K562 (cell line): ENCODE results near the gene SEC61A2. TPM values are rescaled to one million over a fixed set of nuclear protein-coding genes. Genes with fewer than 3 reads are reported as not detected.

ENCODE experiments used
- ATAC-seq: fragments of 200-7000 bp; cut with Tn5 transposase; 3 replicates; pipeline ENCODE4 v1.9.1; 2020; ENCODE audit warnings: moderate library complexity
- BruUV-seq: library from RNA; stranded (reverse); fragments of 400-500 nt; replicated peaks from 2 replicates; lab custom pipeline; 2021; lab: Mats Ljungman, UMichigan
- CTCF ChIA-PET: fragments of 300-600 bp; formaldehyde crosslinking; extraction: SDS; loops from one replicate; lab custom pipeline; 2021; ENCODE audit warnings: low intra/inter-chr PET ratio; lab: Yijun Ruan, JAX
- POLR2A ChIA-PET: fragments of 300-600, 350-650 bp; sonication (Branson Sonifier 250); formaldehyde crosslinking; extraction: SDS; loops from one replicate; lab custom pipeline; 2021; ENCODE audit warnings: antibody characterized with exemption, inconsistent platforms; lab: Yijun Ruan, JAX
- DNase-seq, 4 experiments: peaks; one replicate each; pipeline versions ENCODE4 v3.0.0 to v3.0.0-alpha.2; 2011 to 2018; ENCODE audit warnings: low spot score in 3 of 4, mixed read lengths in 3 of 4; ENCODE audit errors: extremely low read depth in 1 of 4
- FAIRE-seq: peaks from 2 replicates; lab custom pipeline; 2011; peaks lifted over from hg19 to GRCh38; lab: Jason Lieb, UNC
- H2AFZ ChIP-seq: 2 replicates; pipeline ENCODE4 v1.6.0; 2011; ENCODE audit warnings: low read depth, low read length, control low read depth, inconsistent platforms
- H3K27ac ChIP-seq: fragments of 200-600 bp; 3 replicates; pipeline ENCODE4 v1.8.0; 2011; ENCODE audit warnings: low read depth, mild to moderate bottlenecking, control low read depth, inconsistent platforms, low read length, moderate library complexity, mixed read lengths; ENCODE audit errors: extremely low read depth
- H3K27me3 ChIP-seq, 2 experiments: fragments of 300-600 bp in 1 of 2; 2 replicates in 1 of 2; 3 replicates in 1 of 2; pipeline versions ENCODE4 v1.6.0 to v1.8.0; 2011; ENCODE audit warnings: inconsistent platforms in 2 of 2, low read length in 2 of 2, mild to moderate bottlenecking in 1 of 2, mixed read lengths in 1 of 2, moderate library complexity in 1 of 2; ENCODE audit not compliant: control insufficient read depth in 2 of 2, insufficient read depth in 2 of 2
- H3K36me3 ChIP-seq: fragments of 300-600 bp; 3 replicates; pipeline ENCODE4 v1.8.0; 2011; ENCODE audit warnings: mild to moderate bottlenecking, low read length, inconsistent platforms; ENCODE audit not compliant: control insufficient read depth, insufficient read depth
- H3K4me1 ChIP-seq, 2 experiments: fragments of 200-600 bp in 1 of 2; replicated peaks in 1 of 2; 2 replicates in 1 of 2; 3 replicates in 1 of 2; pipeline versions ENCODE4 v1.5.1 to v1.8.0; 2011; ENCODE audit warnings: inconsistent platforms in 2 of 2, low read length in 2 of 2, mild to moderate bottlenecking in 1 of 2, mixed read lengths in 1 of 2, moderate library complexity in 1 of 2; ENCODE audit not compliant: control insufficient read depth in 2 of 2, insufficient read depth in 2 of 2
- H3K4me2 ChIP-seq: 2 replicates; pipeline ENCODE4 v1.6.1; 2011; ENCODE audit warnings: low read length, control low read depth, inconsistent platforms, mixed read lengths; ENCODE audit not compliant: insufficient read depth
- H3K4me3 ChIP-seq: fragments of 200-600 bp; sonication (generic), shearing (Covaris generic); 2 replicates; pipeline ENCODE4 v1.5.1; 2016; ENCODE audit warnings: control low read depth, inconsistent platforms
- H3K79me2 ChIP-seq: fragments of 200-600 bp; 3 replicates; pipeline ENCODE4 v1.8.0; 2011; ENCODE audit warnings: low read length, inconsistent platforms; ENCODE audit not compliant: control insufficient read depth, insufficient read depth
- H3K9ac ChIP-seq, 2 experiments: 2 replicates each; pipeline versions ENCODE4 v1.6.0 to v1.6.1; 2011; ENCODE audit warnings: low read depth in 2 of 2, low read length in 2 of 2, control low read depth in 1 of 2, inconsistent platforms in 1 of 2, mild to moderate bottlenecking in 1 of 2, mixed read lengths in 1 of 2; ENCODE audit not compliant: insufficient read depth in 1 of 2
- H3K9me1 ChIP-seq: one replicate; pipeline ENCODE4 v1.6.0; 2011; ENCODE audit warnings: inconsistent platforms, mild to moderate bottlenecking, low read length, moderate library complexity; ENCODE audit not compliant: control insufficient read depth, insufficient read depth
- H3K9me3 ChIP-seq: replicated peaks from 2 replicates; pipeline ENCODE4 v1.5.1; 2011; ENCODE audit warnings: low read depth, low read length, inconsistent platforms; ENCODE audit not compliant: control insufficient read depth, insufficient read depth
- H4K20me1 ChIP-seq: replicated peaks from 2 replicates; pipeline ENCODE4 v1.6.1; 2011; ENCODE audit warnings: low read length, inconsistent platforms, mixed read lengths; ENCODE audit not compliant: control insufficient read depth, insufficient read depth
- C11orf30 ChIP-seq: fragments of 450-650 bp; IDR thresholded peaks from 2 replicates; pipeline ENCODE4 v1.6.1; 2016; ENCODE audit warnings: low read depth, mild to moderate bottlenecking
- DIDO1 ChIP-seq: fragments of 450-650 bp; IDR thresholded peaks from 2 replicates; pipeline ENCODE4 v1.6.1; 2016; ENCODE audit warnings: low read depth, missing biosample characterization, missing genetic modification characterization
- EP300 ChIP-seq: IDR thresholded peaks from 2 replicates; pipeline ENCODE4 v1.6.1; 2012; ENCODE audit warnings: low read length, improper control_type of control experiment
- HDAC1 ChIP-seq, 2 experiments: fragments of 450-650 bp; IDR thresholded peaks; 2 replicates each; pipeline ENCODE4 v1.6.1; 2016 to 2017; ENCODE audit warnings: inconsistent platforms in 1 of 2, mild to moderate bottlenecking in 1 of 2, moderate library complexity in 1 of 2
- KDM1A ChIP-seq, 2 experiments: fragments of 450-650 bp; IDR thresholded peaks; 2 replicates each; pipeline ENCODE4 v1.6.1; 2016; ENCODE audit warnings: mild to moderate bottlenecking in 2 of 2
- LARP7 ChIP-seq: fragments of 450-650 bp; IDR thresholded peaks from 2 replicates; pipeline ENCODE4 v1.6.1; 2016
- MTA3 ChIP-seq: fragments of 450-650 bp; formaldehyde crosslinking; IDR thresholded peaks from 2 replicates; pipeline ENCODE4 v1.6.1; 2017; ENCODE audit warnings: mild to moderate bottlenecking, borderline replicate concordance
- NCOA1 ChIP-seq: fragments of 450-650 bp; IDR thresholded peaks from 2 replicates; pipeline ENCODE4 v1.6.1; 2016; ENCODE audit warnings: low read depth
- NELFE ChIP-seq: IDR thresholded peaks from 2 replicates; pipeline ENCODE4 v1.6.1; 2011; ENCODE audit warnings: mild to moderate bottlenecking; ENCODE audit not compliant: insufficient read depth, insufficient read length
- NFE2 ChIP-seq: IDR thresholded peaks from 2 replicates; pipeline ENCODE4 v1.6.1; 2014; ENCODE audit warnings: antibody characterized with exemption, low read depth
- NONO ChIP-seq, 2 experiments: fragments of 200-400 bp in 1 of 2; fragments of 450-650 bp in 1 of 2; formaldehyde crosslinking in 1 of 2; IDR thresholded peaks; 2 replicates each; pipeline ENCODE4 v1.6.1; 2017; ENCODE audit warnings: low read depth in 2 of 2, mild to moderate bottlenecking in 2 of 2, moderate library complexity in 2 of 2, low read length in 1 of 2
- PHF21A ChIP-seq: fragments of 450-650 bp; IDR thresholded peaks from 2 replicates; pipeline ENCODE4 v1.6.1; 2017; ENCODE audit warnings: low read depth, borderline replicate concordance
- POLR2H ChIP-seq: IDR thresholded peaks from 2 replicates; pipeline ENCODE4 v1.6.1; 2016; ENCODE audit warnings: missing genetic modification characterization, low read depth, mild to moderate bottlenecking, control low read depth, missing compliant biosample characterization, moderate library complexity
- RBM15 ChIP-seq: fragments of 200-400 bp; formaldehyde crosslinking; IDR thresholded peaks from 2 replicates; pipeline ENCODE4 v1.6.1; 2018; ENCODE audit warnings: mild to moderate bottlenecking, low read length, moderate library complexity; ENCODE audit not compliant: insufficient read depth
- RBM25 ChIP-seq: fragments of 200-400 bp; formaldehyde crosslinking; IDR thresholded peaks from 2 replicates; pipeline ENCODE4 v1.6.1; 2018; ENCODE audit warnings: low read length, low read depth, moderate library complexity; ENCODE audit not compliant: severe bottlenecking
- RCOR1 ChIP-seq, 2 experiments: IDR thresholded peaks; 2 replicates each; pipeline ENCODE4 v1.6.1; 2012; ENCODE audit warnings: low read depth in 2 of 2, low read length in 2 of 2, borderline replicate concordance in 1 of 2, improper control_type of control experiment in 1 of 2
- RFX1 ChIP-seq: fragments of 450-650 bp; IDR thresholded peaks from 2 replicates; pipeline ENCODE4 v1.6.1; 2016; ENCODE audit warnings: mild to moderate bottlenecking, moderate library complexity
- RFX7 ChIP-seq: fragments of 250-450 bp; sonication (Bioruptor Pico); IDR thresholded peaks from 2 replicates; pipeline ENCODE4 v1.5.1; 2021; ENCODE audit warnings: mild to moderate bottlenecking
- TFAM ChIP-seq: fragments of 250-450 bp; sonication (Bioruptor Pico); conservative IDR thresholded peaks from 2 replicates; pipeline ENCODE4 v1.5.0; 2021; ENCODE audit warnings: mild to moderate bottlenecking, moderate library complexity
- ZNF316 ChIP-seq: fragments of 450-650 bp; IDR thresholded peaks from 2 replicates; pipeline ENCODE4 v1.6.1; 2016
- WGBS: fragments of 100-300 bp; shearing (Covaris generic); methylation state at CpG from one replicate; pipeline ENCODE4 v1.1.6; 2016; ENCODE audit warnings: low coverage, mixed read lengths; ENCODE audit not compliant: insufficient coverage; ENCODE audit errors: missing lambda C conversion rate; 5-methylcytosine and 5-hydroxymethylcytosine counted together
- in situ Hi-C: fragments of 300-500 bp; cut with MboI; formaldehyde crosslinking; loops from 4 replicates; pipeline ENCODE4 v1.15.0; 2018; ENCODE audit warnings: inconsistent platforms, mixed read lengths
- intact Hi-C: fragments of 100-400 bp; cut with micrococcal nuclease; formaldehyde crosslinking; loops from 2 replicates; pipeline ENCODE4 v1.14.2; 2022
- polyA plus RNA-seq, 8 experiments: library from polyadenylated mRNA; depleted of rRNA in 4 of 8; stranded (reverse) in 5 of 8; unstranded in 3 of 8; fragments of >200 nt; fragmentation: Nextera tagmentation in 2 of 8; fragmentation: Illumina TruSeq in 1 of 8; extraction: Ambion mirVana in 2 of 8; extraction: Trizol in 1 of 8; gene quantifications; 2 replicates each; pipeline versions ENCODE4 v1.2.1 to v1.2.3, GENCODE V29; 2011 to 2014; ENCODE audit warnings: inconsistent platforms in 1 of 8, missing spikeins in 1 of 8
- total RNA-seq, 7 experiments: library from RNA; depleted of rRNA in 6 of 7; stranded (reverse); fragments of >200 nt in 6 of 7; fragmentation: Illumina TruSeq in 2 of 7; extraction: Trizol in 2 of 7; gene quantifications; 2 replicates each; pipeline versions ENCODE4 v1.2.1 to v1.2.3, GENCODE V29; 2011 to 2021; ENCODE audit warnings: low replicate concordance in 1 of 7
- TF ChIP-seq, protein P1 (sequence below): fragments of 250-450 bp; sonication (Bioruptor Pico); IDR thresholded peaks from 2 replicates; pipeline ENCODE4 v1.8.0; 2021; ENCODE audit warnings: borderline replicate concordance, mild to moderate bottlenecking, moderate library complexity; ENCODE audit not compliant: poor library complexity, severe bottlenecking

SEC61A2 gene
- total and polyA plus RNA-seq, 9 of the 15 experiments (the other 6 are each of a cell fraction or from before 2014, with no cell fraction given) = 1.2 to 9.7 (median 3.9) TPM

DNA sequence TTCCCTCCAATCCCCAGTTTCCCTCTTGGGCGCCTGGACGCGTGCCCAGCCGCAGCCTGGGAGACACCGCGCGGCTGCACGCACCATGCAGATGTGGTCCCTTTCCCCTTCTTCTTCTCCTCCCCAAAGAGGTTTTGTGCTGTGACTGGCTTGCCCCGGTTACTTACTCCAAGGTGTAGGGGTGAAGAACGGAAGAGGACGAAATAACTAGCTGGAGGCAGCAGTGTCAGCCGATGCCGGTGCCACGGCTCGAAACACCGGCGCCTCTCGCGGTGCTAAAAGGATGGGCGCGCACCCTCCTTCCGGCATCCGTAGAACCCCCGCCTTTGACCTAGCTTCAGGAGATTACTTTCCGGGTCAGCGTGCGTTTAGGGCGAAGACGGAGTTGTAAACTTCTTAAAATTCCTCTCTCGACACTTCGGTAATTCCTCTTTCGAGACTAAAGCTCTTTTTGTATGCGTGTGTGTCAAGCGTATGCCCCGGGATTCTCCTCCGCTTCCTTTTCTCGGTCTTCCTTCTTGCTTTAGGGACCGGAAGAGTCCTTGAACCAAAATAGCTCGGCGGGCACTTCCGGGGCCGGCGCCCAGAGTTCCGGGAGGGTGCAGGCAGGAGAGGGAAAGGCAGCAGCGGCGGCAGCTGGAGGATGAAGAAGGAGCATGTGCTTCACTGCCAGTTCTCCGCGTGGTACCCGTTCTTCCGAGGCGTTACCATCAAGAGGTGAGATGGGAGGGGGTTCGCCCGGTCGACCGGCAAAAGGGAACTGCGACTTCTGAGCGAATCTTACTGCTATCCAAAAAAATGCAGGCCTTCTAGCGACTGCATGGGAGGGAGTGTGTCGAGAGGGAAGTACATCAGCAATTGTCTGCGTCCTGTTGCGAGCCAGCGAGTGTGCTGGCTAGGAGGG is 66.4 kb downstream of the SEC61A2 start, which contains the start of the genes CDC123 and NUDT5 (continued):
- TF ChIP-seq NCOA1 (peak; percentile 98), DIDO1 (tag) (peak; percentile 99), RBM15 (no peak), RCOR1 (IDR thresholded peaks at IDR 0.05; ENCODE audit: borderline replicate concordance in 1 of 2, low read depth in 2 of 2, low read length in 2 of 2) (0 out of 4 replicates have a peak, but pooled peaks of 1 of the 2 experiments have one; percentile 19), EP300 (peak; percentile 41)

DNA sequence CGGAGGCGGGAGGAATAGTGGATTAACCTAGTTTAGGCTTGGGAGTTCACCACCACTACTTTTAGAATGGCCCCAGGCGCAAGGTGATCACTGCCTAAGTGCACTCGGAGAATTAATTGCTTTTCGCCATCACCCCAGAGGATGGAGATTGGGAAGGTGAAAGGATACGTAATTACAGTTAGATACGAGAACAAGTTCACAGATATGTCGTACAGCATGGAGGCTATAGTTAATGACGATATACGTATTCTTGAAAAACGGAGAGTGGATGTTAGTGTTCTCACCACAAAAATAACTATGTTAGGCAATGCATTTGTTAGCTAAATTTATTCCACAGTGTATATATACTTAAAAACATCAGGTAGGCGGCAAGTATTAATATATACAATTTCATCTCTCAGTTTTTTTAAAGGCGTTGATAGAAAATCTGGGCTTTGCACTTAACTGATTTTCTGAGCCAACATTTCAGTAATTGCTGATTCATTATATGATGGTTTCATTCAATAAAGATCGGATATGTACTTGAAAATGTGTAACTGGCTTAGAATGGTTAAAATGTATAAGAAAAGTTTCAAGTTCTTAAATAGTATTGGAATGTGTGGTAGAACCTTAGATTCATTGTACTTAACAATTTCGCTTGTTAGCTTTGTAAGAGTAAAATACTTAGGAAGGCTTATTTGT is 67.2 kb downstream of the SEC61A2 start:
- H4K20me1 ChIP-seq = no peaks in the 10 kb centered on the region
- peak overlapping the region; percentile 88 to 95 for H3K9ac ChIP-seq
- under 1% methylated on average over 15 of the region's 15 CpGs for WGBS
- CTCF ChIA-PET = no interaction called here
- TSS peak; percentile 74 for BruUV-seq
- ATAC-seq (peak; percentile 6; the same call in 1 of the 3 replicates), DNase-seq (no peak), FAIRE-seq (no peak)
- peak overlapping the region; percentile 95 for H3K4me2 ChIP-seq
- peak overlapping the region; percentile 95 for H3K4me3 ChIP-seq
- intact Hi-C loops = loop anchor here (10.0 kb wide), 1 partner anchor 152 kb away; the partner anchor contains the start of gene UPF2
- H3K79me2 ChIP-seq = peaks cover 90% of the 10 kb centered on the region
- POLR2A ChIA-PET = interaction anchor here (0.5 to 2.0 kb wide), 4 partner anchors 12 to 848 kb away, joined by 3 to 11 read pairs (median 5); no protein-coding TSS in a partner anchor
- in situ Hi-C loops = no loop called here
- H3K27me3 ChIP-seq = no peaks in the 10 kb centered on the region
- H3K9me1 ChIP-seq = no peaks in the 10 kb centered on the region
- H3K9me3 ChIP-seq = no peaks in the 10 kb centered on the region
- H3K27ac ChIP-seq = peak overlapping the region; percentile 95
- peak overlapping the region; percentile 98 for H2AFZ ChIP-seq
- peaks cover 8% of the 10 kb centered on the region in 2 experiments; a peak in 3 of 5 replicates for H3K4me1 ChIP-seq
- H3K36me3 ChIP-seq = peaks cover 51% of the 10 kb centered on the region
- no peak for TF ChIP-seq RFX1
- TF ChIP-seq TFAM (CRISPR knock-in tag) = no peak
- TF ChIP-seq LARP7 = peak; percentile 4; the same call in 1 of the 2 replicates
- TF ChIP-seq POLR2H (tag) = no peak
- 0 out of 2 replicates have a peak, but pooled peaks have one; percentile 41 for TF ChIP-seq PHF21A
- TF ChIP-seq, protein P1, sequence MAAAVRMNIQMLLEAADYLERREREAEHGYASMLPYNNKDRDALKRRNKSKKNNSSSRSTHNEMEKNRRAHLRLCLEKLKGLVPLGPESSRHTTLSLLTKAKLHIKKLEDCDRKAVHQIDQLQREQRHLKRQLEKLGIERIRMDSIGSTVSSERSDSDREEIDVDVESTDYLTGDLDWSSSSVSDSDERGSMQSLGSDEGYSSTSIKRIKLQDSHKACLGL (CRISPR knock-in tag) = no peak
- TF ChIP-seq NELFE = no peak
- no peak for TF ChIP-seq HDAC1 (IDR thresholded peaks at IDR 0.05)
- no peak for TF ChIP-seq EP300
- TF ChIP-seq C11orf30 = peak; percentile 53
- no peak for TF ChIP-seq MTA3
- TF ChIP-seq NONO (IDR thresholded peaks at IDR 0.05; ENCODE audit: low read depth in 2 of 2, low read length in 1 of 2) = no peak
- peak; percentile 39 to 62; a peak in 2 of 4 replicates for TF ChIP-seq KDM1A (IDR thresholded peaks at IDR 0.05)
- no peak for TF ChIP-seq RFX7 (CRISPR knock-in tag)
- no peak for TF ChIP-seq RBM25
- peak; percentile 78 for TF ChIP-seq ZNF316
- peak; percentile 57 for TF ChIP-seq NFE2
